Ectodermal cell (in vitro differentiated cells): ENCODE measurements around the gene TADA3.
A peak's percentile ranks its signal among the peaks of the same experiment; 100 is the strongest.
"Not testable (repeated sequence)": the region's sequence is repeated elsewhere in the genome, so short reads cannot be mapped to it uniquely, and the experiment has no call there.

Experiments
- H3K27ac ChIP-seq: 2 replicates; pipeline ENCODE4 v1.7.0; 2013; ENCODE audit warnings: mild to moderate bottlenecking, low read depth, low read length; ENCODE audit not compliant: insufficient read depth, poor library complexity, severe bottlenecking
- H3K27me3 ChIP-seq: 2 replicates; pipeline ENCODE4 v1.7.0; 2013; ENCODE audit warnings: mild to moderate bottlenecking, low read length; ENCODE audit not compliant: insufficient read depth, control insufficient read depth, poor library complexity, severe bottlenecking
- H3K36me3 ChIP-seq: one replicate; pipeline ENCODE4 v1.7.0; 2013; ENCODE audit warnings: low read length; ENCODE audit not compliant: control insufficient read depth, insufficient read depth
- H3K4me1 ChIP-seq: one replicate; pipeline ENCODE4 v1.7.0; 2013; ENCODE audit warnings: low read length; ENCODE audit not compliant: control insufficient read depth, insufficient read depth
- H3K4me3 ChIP-seq: 2 replicates; pipeline ENCODE4 v1.7.0; 2013; ENCODE audit warnings: low read depth, low read length, control low read depth; ENCODE audit not compliant: insufficient read depth
- H3K9me3 ChIP-seq: 2 replicates; pipeline ENCODE4 v1.7.0; 2013; ENCODE audit warnings: mild to moderate bottlenecking, low read length, moderate library complexity; ENCODE audit not compliant: control insufficient read depth
- WGBS, 2 experiments: methylation state at CpG; one replicate each; pipeline ENCODE4 v1.1.7; 2013; ENCODE audit warnings: missing lambda C conversion rate in 2 of 2; 5-methylcytosine and 5-hydroxymethylcytosine counted together

Gene TADA3

DNA sequence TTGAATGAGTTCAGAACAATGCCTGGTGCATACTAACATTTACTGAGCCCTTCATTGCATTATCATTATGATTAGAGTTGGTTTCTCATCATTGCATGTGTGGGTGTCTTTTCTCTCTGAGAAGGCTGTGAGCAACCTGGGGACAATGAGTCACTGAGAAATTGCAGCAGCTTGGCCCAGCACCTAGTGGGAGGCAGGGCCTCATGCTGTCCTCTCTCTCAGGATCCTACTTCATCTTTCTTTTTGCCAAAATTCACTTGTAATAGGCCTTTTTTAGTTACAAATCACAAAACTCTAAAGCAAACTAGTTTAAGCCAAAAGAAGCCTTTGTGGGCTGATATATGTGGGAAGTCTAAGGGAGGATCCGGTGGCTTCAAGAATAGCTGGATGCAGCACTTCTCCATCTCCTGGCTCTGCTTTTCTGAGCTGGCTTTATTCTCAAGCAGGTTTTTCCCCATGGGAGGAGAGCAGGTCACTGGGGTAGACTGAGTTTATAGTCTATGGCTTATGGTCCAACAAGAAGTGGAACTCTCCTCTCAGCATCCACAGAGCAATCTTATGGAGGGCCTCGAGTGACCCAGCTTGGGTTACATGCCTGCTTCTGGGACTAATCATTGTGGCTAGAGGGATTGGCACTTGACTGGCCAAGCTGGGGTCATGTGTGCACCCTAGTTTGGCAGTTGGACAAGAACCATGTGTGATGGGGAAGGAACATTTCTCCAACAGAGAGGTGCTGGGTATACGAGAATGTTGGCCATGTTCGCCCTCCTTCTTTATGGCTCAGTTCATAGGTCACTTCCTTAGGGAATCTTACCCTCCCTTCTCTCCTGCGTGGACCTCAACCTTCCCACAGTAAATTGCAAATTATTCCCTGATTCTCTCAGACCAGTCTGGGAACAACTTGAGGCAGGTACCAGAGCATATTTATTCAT is 13.9 kb downstream of the TADA3 start:
- H3K27ac ChIP-seq, result no peak overlapping the region
- no peak overlapping the region for H3K4me3 ChIP-seq
- no peaks in the 10 kb centered on the region for H3K4me1 ChIP-seq
- 91 to 92% methylated on average over 5 of the region's 5 CpGs for WGBS, 2 experiments
- no peaks in the 10 kb centered on the region for H3K9me3 ChIP-seq
- no peaks in the 10 kb centered on the region for H3K27me3 ChIP-seq
- H3K36me3 ChIP-seq, result no peaks in the 10 kb centered on the region

DNA sequence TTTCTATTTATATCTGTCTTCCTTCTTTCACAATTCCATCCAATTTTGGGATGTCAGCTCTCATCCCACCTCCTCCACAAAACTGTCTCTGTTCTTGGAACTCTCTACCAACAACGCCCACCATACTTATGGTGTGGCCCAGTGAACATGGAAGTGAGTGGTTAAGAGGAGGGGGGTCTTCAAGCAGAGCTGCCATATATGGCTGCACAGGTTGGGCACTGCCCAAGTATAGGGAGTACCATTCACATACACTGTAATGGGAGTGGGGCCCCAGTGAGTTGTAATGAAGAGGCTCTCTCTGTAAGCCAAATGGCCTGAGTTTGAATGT is 14.6 kb downstream of the TADA3 start:
- WGBS, 2 experiments, result 100% methylated on average over 1 of the region's 1 CpG
- H3K36me3 ChIP-seq, result no peaks in the 10 kb centered on the region
- H3K27me3 ChIP-seq, result no peaks in the 10 kb centered on the region
- no peak overlapping the region for H3K27ac ChIP-seq
- H3K9me3 ChIP-seq, result no peaks in the 10 kb centered on the region
- H3K4me1 ChIP-seq, result no peaks in the 10 kb centered on the region
- no peak overlapping the region for H3K4me3 ChIP-seq

DNA sequence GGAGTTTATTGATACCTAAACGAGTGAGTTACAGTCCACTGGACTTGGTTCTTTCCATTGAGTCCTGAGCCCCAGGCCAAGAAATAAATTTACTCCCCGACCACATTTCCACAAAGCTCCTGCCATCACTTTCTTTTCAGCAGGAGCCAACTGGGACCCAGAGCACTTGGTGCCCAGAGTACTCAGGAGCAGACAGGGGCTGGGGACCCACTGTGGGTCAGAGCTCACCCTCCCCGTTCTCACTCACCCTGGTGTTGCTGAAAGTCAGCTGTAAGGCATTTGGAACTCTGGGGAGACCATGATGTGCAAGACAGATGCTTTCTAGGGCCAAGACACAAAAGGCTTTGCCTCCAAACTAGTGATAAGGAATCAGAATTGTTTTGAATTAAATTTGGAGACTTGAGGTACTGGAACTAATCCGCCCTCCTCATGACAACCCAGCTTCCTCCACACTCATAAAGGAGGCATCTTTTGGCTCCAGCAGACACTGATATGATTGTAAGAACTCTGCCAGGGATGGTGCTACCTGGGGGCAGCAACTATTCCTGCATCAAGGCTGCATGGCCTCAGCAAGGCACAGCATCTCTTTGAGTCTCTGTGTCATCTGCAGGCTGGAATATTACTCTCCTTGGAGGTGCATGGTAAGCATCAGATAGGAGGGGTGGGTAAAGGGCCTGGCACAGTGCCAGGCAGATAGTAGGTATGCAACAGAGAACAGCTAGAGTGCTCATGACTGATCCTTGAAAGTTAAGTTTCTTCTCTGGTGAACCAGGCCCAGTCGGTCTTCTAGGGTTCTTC is 15.2 kb downstream of the TADA3 start:
- H3K27me3 ChIP-seq, result no peaks in the 10 kb centered on the region
- 79 to 82% methylated on average over 5 of the region's 5 CpGs for WGBS, 2 experiments
- H3K4me3 ChIP-seq, result no peak overlapping the region
- H3K4me1 ChIP-seq, result no peaks in the 10 kb centered on the region
- H3K36me3 ChIP-seq, result no peaks in the 10 kb centered on the region
- H3K9me3 ChIP-seq, result no peaks in the 10 kb centered on the region
- H3K27ac ChIP-seq, result no peak overlapping the region

DNA sequence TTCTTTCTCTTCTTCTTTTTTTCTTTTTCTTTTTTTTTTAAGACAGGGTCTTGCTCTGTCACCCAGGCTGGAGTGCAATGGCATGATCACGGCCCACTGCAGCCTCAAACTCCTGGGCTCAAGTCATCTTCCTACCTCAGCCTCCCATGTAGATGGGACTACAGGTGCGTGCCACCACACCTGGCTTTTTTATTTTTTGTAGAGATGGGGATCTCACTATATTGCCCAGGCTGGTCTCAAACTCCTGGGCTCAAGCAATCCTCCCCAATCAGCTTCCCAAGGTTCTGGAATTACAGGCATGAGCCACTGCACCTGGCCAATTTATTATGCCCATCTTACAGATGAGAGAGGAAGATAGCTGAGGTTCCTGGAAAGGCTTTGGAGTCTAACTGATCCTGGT is 21.3 kb downstream of the TADA3 start:
- not testable (repeated sequence) for H3K4me3 ChIP-seq, H3K36me3 ChIP-seq, H3K9me3 ChIP-seq, H3K27ac ChIP-seq, H3K27me3 ChIP-seq
- 74 to 94% methylated on average over 2 of the region's 2 CpGs for WGBS, 2 experiments
- peaks cover 20% of the 10 kb centered on the region for H3K4me1 ChIP-seq

DNA sequence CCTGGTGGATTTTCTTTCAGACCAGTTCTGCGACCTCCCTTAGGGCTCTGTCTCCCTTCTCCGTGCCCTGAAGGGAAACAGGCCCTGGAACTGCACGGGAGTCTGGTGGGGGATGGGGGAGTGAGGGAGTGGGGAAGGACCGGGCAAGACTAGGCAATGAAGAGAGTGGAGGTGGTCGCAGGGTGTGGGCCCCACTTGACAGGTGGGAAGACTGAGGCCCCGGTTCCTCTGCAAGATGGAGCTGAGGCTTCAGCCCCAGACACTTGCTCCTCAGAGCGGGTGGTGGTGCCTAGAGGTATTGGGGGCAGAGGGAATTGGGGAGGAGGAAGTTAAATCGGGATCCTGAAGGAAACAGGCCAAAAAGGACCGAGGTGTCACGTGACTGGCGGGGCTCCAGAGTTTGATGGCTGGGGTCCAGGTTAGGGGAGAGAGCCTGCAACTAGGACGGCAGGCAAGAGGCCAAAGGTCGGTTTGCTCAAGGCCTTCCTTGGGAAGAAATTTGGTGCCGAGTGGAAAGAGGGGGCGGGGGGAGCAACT is 21.9 kb downstream of the TADA3 start:
- H3K36me3 ChIP-seq, result peaks cover 1% of the 10 kb centered on the region
- H3K27me3 ChIP-seq, result no peaks in the 10 kb centered on the region
- 63 to 64% methylated on average over 15 of the region's 15 CpGs for WGBS, 2 experiments
- no peaks in the 10 kb centered on the region for H3K9me3 ChIP-seq
- peak overlapping the region; percentile 67 for H3K4me3 ChIP-seq
- H3K4me1 ChIP-seq, result peaks cover 25% of the 10 kb centered on the region
- no peak overlapping the region for H3K27ac ChIP-seq

- Histone ChIP-seq H3K4me3 (peak within 1 kb of the TSS; percentile 67), H3K27ac (peak within 1 kb of the TSS; percentile 44), H3K27me3 (no peaks in the 10 kb centered on the region), H3K4me1 (peaks cover 25% of the 10 kb centered on the region), H3K36me3 (peaks cover 5% of the 10 kb centered on the region), H3K9me3 (no peaks in the 10 kb centered on the region)
- 13% methylated on average over 49 of the region's 49 CpGs for whole genome bisulfite sequencing, 2 experiments
These were observed 22.6 kb downstream of the TADA3 start, which contains the start of gene CAMK1 for GRCh38 chr3:9769426-9770275. CAMK1 (minus strand) TSS chr3:9769947; CDS start chr3:9767749, 2,198 bp downstream.

- Histone ChIP-seq H3K4me3 (peak overlapping the region; percentile 67), H3K9me3 (no peaks in the 10 kb centered on the region), H3K27me3 (no peaks in the 10 kb centered on the region), H3K27ac (no peak overlapping the region), H3K36me3 (peaks cover 5% of the 10 kb centered on the region), H3K4me1 (peaks cover 25% of the 10 kb centered on the region)
- 88 to 89% methylated on average over 5 of the region's 5 CpGs for WGBS, 2 experiments
These were observed 23.3 kb downstream of the TADA3 start for GRCh38 chr3:9769012-9769411.

- 84 to 85% methylated on average over 6 of the region's 6 CpGs for WGBS, 2 experiments
- Histone ChIP-seq H3K4me1 (peaks cover 25% of the 10 kb centered on the region), H3K9me3 (no peaks in the 10 kb centered on the region), H3K36me3 (peaks cover 5% of the 10 kb centered on the region), H3K27ac (no peak overlapping the region), H3K4me3 (no peak overlapping the region), H3K27me3 (no peaks in the 10 kb centered on the region)
These were observed 24.0 kb downstream of the TADA3 start for GRCh38 chr3:9768141-9768775.

GRCh38 chr3:9767418-9767817 is 24.9 kb downstream of the TADA3 start:
- no peak overlapping the region for H3K4me3 ChIP-seq
- H3K4me1 ChIP-seq, result peaks cover 25% of the 10 kb centered on the region
- H3K27ac ChIP-seq, result no peak overlapping the region
- 88 to 92% methylated on average over 7 of the region's 7 CpGs for WGBS, 2 experiments
- H3K9me3 ChIP-seq, result no peaks in the 10 kb centered on the region
- H3K36me3 ChIP-seq, result peaks cover 5% of the 10 kb centered on the region
- H3K27me3 ChIP-seq, result no peaks in the 10 kb centered on the region
